PC-3 (cell line): Measurements from ENCODE around the gene CHST14. TPM values are rescaled to one million over a fixed set of nuclear protein-coding genes. Genes with fewer than 3 reads are reported as not detected.

Experiments used
- ATAC-seq: fragments of 200-7000 bp; cut with Tn5 transposase; 2 replicates; pipeline ENCODE4 v1.9.1; 2020; ENCODE audit warnings: mild to moderate bottlenecking, moderate library complexity
- BruUV-seq: library from RNA; stranded (reverse); fragments of 400-500 nt; replicated peaks from 2 replicates; lab custom pipeline; 2021; lab: Mats Ljungman, UMichigan
- CTCF ChIA-PET: fragments of 300-600 bp; sonication (Branson Sonifier 250); formaldehyde crosslinking; loops from one replicate; lab custom pipeline; 2022; ENCODE audit warnings: antibody characterized with exemption; lab: Charles Lee
- POLR2A ChIA-PET: fragments of 300-600 bp; sonication (Branson Sonifier 250); formaldehyde crosslinking; loops from one replicate; lab custom pipeline; 2022; ENCODE audit warnings: antibody characterized with exemption; ENCODE audit not compliant: unreplicated experiment; lab: Charles Lee
- DNase-seq: peaks from one replicate; pipeline ENCODE4 v3.0.0-alpha.2; 2015
- H2AFZ ChIP-seq: fragments of 300-600 bp; sonication (generic); 2 replicates; pipeline ENCODE4 v1.6.0; 2016; ENCODE audit warnings: antibody characterized with exemption, low read length
- H3F3A ChIP-seq: fragments of 300-600 bp; sonication (generic); one replicate; pipeline ENCODE4 v1.6.0; 2017; ENCODE audit warnings: antibody characterized with exemption, low read length, control low read depth, mild to moderate bottlenecking; ENCODE audit not compliant: unreplicated experiment
- H3K27ac ChIP-seq: fragments of 300-600 bp; sonication (generic); 2 replicates; pipeline ENCODE4 v1.5.1; 2016; ENCODE audit warnings: mild to moderate bottlenecking, low read length
- H3K27me3 ChIP-seq: fragments of 300-600 bp; sonication (generic); 2 replicates; pipeline ENCODE4 v1.6.1; 2016; ENCODE audit warnings: low read length, mixed read lengths
- H3K36me3 ChIP-seq: fragments of 300-600 bp; sonication (generic); 2 replicates; pipeline ENCODE4 v1.6.1; 2016; ENCODE audit warnings: low read depth, mixed run types, low read length, mixed read lengths
- H3K4me1 ChIP-seq: fragments of 300-600 bp; sonication (generic); 2 replicates; pipeline ENCODE4 v1.5.1; 2016; ENCODE audit warnings: low read length; ENCODE audit not compliant: insufficient read depth
- H3K4me2 ChIP-seq: fragments of 300-600 bp; sonication (generic); 2 replicates; pipeline ENCODE4 v1.6.0; 2016; ENCODE audit warnings: low read length
- H3K4me3 ChIP-seq: fragments of 300-600 bp; sonication (generic); 2 replicates; pipeline ENCODE4 v1.5.1; 2016; ENCODE audit warnings: mild to moderate bottlenecking, low read length, mixed read lengths
- H3K79me2 ChIP-seq: fragments of 300-600 bp; sonication (generic); 2 replicates; pipeline ENCODE4 v1.6.1; 2017; ENCODE audit warnings: low read length, mixed read lengths
- H3K9ac ChIP-seq: fragments of 300-600 bp; sonication (generic); 2 replicates; pipeline ENCODE4 v1.6.0; 2016; ENCODE audit warnings: mild to moderate bottlenecking, low read length
- H3K9me2 ChIP-seq: fragments of 300-600 bp; sonication (generic); replicated peaks from 2 replicates; pipeline ENCODE4 v1.6.1; 2016; ENCODE audit warnings: mixed run types, low read length, mixed read lengths
- H3K9me3 ChIP-seq: fragments of 300-600 bp; sonication (generic); 2 replicates; pipeline ENCODE4 v1.6.1; 2016; ENCODE audit warnings: low read length, mixed read lengths
- H4K20me1 ChIP-seq: fragments of 300-600 bp; sonication (generic); 2 replicates; pipeline ENCODE4 v1.6.1; 2016; ENCODE audit warnings: low read length, mixed read lengths
- EZH2 ChIP-seq: fragments of 300-600 bp; sonication (generic); IDR thresholded peaks from one replicate; pipeline ENCODE4 v1.6.1; 2017; ENCODE audit warnings: antibody characterized with exemption, mild to moderate bottlenecking, low read length; ENCODE audit not compliant: unreplicated experiment
- EZH2phosphoT487 ChIP-seq: fragments of 300-600 bp; sonication (generic); IDR thresholded peaks from 2 replicates; pipeline ENCODE4 v1.6.1; 2018; ENCODE audit warnings: mild to moderate bottlenecking, antibody characterized with exemption, low read length, borderline replicate concordance
- intact Hi-C: fragments of 100-400 bp; cut with micrococcal nuclease; formaldehyde crosslinking; loops from 2 replicates; pipeline ENCODE4 v1.9.0; 2023
- total RNA-seq: library from RNA; depleted of rRNA; stranded (reverse); fragments of >200 nt; gene quantifications from 2 replicates; pipeline ENCODE4 v1.2.3, GENCODE V29; 2014
- TF ChIP-seq, protein P1 (sequence below): fragments of 300-600 bp; sonication (generic); conservative IDR thresholded peaks from 2 replicates; pipeline ENCODE4 v1.5.1; 2017; ENCODE audit warnings: antibody characterized with exemption, low read depth, mild to moderate bottlenecking, low read length

The CHST14 gene
- total RNA-seq, 1 experiment from 2014 or later = 13.0 TPM

DNA sequence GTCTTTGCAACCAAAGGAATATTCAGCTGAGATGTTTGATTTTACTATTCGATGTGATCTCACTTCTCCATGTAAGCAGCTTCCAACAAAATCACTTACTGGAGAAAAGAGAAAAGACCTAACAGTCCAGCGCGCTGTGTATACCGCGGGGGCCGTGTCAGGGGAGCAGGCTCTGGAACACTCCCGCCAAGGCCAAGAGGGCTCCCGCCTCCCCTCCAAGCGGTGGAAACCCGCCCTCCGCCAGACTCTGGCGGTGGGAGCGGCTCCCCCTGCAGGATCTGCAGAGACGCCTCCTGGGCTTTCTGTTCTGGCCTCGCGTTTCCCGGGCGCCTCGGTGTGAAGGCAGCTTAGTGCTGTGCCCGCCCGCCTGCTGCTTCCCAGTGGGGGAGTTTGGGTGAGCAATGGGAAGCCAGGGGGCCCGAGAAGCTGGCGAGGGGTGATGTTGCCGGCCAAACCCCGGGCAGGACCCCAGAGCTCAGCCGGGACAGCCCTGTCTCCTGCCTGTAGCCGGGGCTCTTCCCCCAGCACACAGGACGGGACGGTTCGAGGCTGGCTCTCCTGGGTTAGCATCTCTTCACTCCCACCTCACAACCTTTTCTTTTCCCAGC, 36.3 kb downstream of the CHST14 start:
- Histone ChIP-seq H2AFZ (peak overlapping the region; percentile 95), H3K9me2 (no peaks in the 10 kb centered on the region), H3K4me1 (peaks cover 13% of the 10 kb centered on the region), H3K27ac (no peak overlapping the region), H3K4me2 (peak overlapping the region; percentile 84), H3K9me3 (no peaks in the 10 kb centered on the region), H3K79me2 (no peaks in the 10 kb centered on the region), H3K4me3 (peak overlapping the region; percentile 59), H4K20me1 (no peaks in the 10 kb centered on the region), H3K27me3 (no peaks in the 10 kb centered on the region), H3K9ac (peak overlapping the region; percentile 23; the same call in 1 of the 2 replicates), H3F3A (no peaks in the 10 kb centered on the region), H3K36me3 (no peaks in the 10 kb centered on the region)
- DNase-seq (peak; percentile 87), ATAC-seq (peak; percentile 91)
- no TSS peak for BruUV-seq
- intact Hi-C loops = loop anchor here (2.0 to 10.0 kb wide), 2 partner anchors 36 to 162 kb away; partner anchors contain the start of genes CCDC9B and CHST14
- ChIA-PET POLR2A (interaction anchor here (0.6 kb wide), 1 partner anchor 1110 kb away, joined by 3 read pairs; no protein-coding TSS in a partner anchor), CTCF (interaction anchor here (0.9 to 1.3 kb wide), 3 partner anchors 36 to 67 kb away, joined by 3 read pairs; partner anchors contain the start of gene BAHD1)
- TF ChIP-seq EZH2phosphoT487 (no peak), EZH2 (no peak)
- TF ChIP-seq, protein P1, sequence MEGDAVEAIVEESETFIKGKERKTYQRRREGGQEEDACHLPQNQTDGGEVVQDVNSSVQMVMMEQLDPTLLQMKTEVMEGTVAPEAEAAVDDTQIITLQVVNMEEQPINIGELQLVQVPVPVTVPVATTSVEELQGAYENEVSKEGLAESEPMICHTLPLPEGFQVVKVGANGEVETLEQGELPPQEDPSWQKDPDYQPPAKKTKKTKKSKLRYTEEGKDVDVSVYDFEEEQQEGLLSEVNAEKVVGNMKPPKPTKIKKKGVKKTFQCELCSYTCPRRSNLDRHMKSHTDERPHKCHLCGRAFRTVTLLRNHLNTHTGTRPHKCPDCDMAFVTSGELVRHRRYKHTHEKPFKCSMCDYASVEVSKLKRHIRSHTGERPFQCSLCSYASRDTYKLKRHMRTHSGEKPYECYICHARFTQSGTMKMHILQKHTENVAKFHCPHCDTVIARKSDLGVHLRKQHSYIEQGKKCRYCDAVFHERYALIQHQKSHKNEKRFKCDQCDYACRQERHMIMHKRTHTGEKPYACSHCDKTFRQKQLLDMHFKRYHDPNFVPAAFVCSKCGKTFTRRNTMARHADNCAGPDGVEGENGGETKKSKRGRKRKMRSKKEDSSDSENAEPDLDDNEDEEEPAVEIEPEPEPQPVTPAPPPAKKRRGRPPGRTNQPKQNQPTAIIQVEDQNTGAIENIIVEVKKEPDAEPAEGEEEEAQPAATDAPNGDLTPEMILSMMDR = peak; percentile 77

DNA sequence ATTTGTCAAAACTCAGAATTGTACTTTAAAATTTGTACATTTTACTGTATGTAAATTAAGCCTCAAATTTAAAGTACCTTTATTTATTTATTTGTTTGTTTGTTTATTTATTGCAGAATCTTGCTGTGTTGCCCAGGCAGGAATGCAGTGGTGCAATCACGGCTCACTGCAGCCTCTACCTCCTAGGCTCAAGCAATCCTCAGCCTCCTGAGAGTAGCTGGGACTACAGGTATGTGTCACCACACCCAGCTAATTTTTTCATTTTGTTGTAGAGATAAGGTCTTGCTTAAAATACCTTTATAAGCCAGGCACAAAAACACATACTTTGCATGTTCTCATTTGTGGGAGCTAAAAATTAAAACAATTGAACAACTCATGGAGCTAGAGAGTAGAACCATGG, 37.4 kb downstream of the CHST14 start:
- Histone ChIP-seq H3K4me3 (no peak overlapping the region), H4K20me1 (no peaks in the 10 kb centered on the region), H3K79me2 (no peaks in the 10 kb centered on the region), H3K27me3 (no peaks in the 10 kb centered on the region), H3K9me3 (no peaks in the 10 kb centered on the region), H3K36me3 (no peaks in the 10 kb centered on the region), H3K4me1 (peaks cover 14% of the 10 kb centered on the region), H3K27ac (no peak overlapping the region), H3F3A (no peaks in the 10 kb centered on the region), H2AFZ (no peak overlapping the region), H3K4me2 (no peak overlapping the region), H3K9me2 (no peaks in the 10 kb centered on the region), H3K9ac (no peak overlapping the region)
- DNase-seq (no peak), ATAC-seq (no peak)
- intact Hi-C loops = loop anchor here (10.0 kb wide), 1 partner anchor 163 kb away; the partner anchor contains the start of gene CCDC9B
- ChIA-PET CTCF (no interaction called here), POLR2A (no interaction called here)
- no TSS peak for BruUV-seq
- no peak for TF ChIP-seq EZH2
- TF ChIP-seq, protein P1 = no peak
- TF ChIP-seq EZH2phosphoT487 = no peak

- ChIA-PET CTCF (interaction anchor here (0.6 kb wide), 1 partner anchor 9 kb away, joined by 4 read pairs; no protein-coding TSS in a partner anchor), POLR2A (no interaction called here)
- no peaks in the 10 kb centered on the region for H3K27me3 ChIP-seq
- H3K4me2 ChIP-seq = no peak overlapping the region
- H3K79me2 ChIP-seq = no peaks in the 10 kb centered on the region
- no peak for ATAC-seq
- H3K9ac ChIP-seq = no peak overlapping the region
- TF ChIP-seq, protein P1 = no peak
- no peak for TF ChIP-seq EZH2
- TF ChIP-seq EZH2phosphoT487 = no peak
- H2AFZ ChIP-seq = no peak overlapping the region
- no peak for DNase-seq
- H3K9me2 ChIP-seq = no peaks in the 10 kb centered on the region
- H3K36me3 ChIP-seq = no peaks in the 10 kb centered on the region
- intact Hi-C loops = loop anchor here (10.0 kb wide), 1 partner anchor 165 kb away; no protein-coding TSS in a partner anchor
- H4K20me1 ChIP-seq = no peaks in the 10 kb centered on the region
- no peak overlapping the region for H3K4me3 ChIP-seq
- no peak overlapping the region for H3K27ac ChIP-seq
- no TSS peak for BruUV-seq
- no peaks in the 10 kb centered on the region for H3F3A ChIP-seq
- no peaks in the 10 kb centered on the region for H3K9me3 ChIP-seq
- peaks cover 14% of the 10 kb centered on the region for H3K4me1 ChIP-seq
These were observed 39.4 kb downstream of the CHST14 start for GRCh38 chr15:40510201-40510600.
